Activated CD8-positive, alpha-beta T cell treated with anti-CD3 and anti-CD28 coated beads for 36 hours (primary cell): ENCODE data around the gene CDKN2AIPNL. TPM values are rescaled to one million over a fixed set of nuclear protein-coding genes. Genes with fewer than 3 reads are reported as not detected.

Source experiments
- ATAC-seq: fragments of 200-7000 bp; cut with Tn5 transposase; one replicate; pipeline ENCODE4 v1.10.0; 2021; ENCODE audit warnings: mild to moderate bottlenecking, moderate library complexity
- CTCF ChIA-PET: fragments of 350-600 bp; sonication (Branson Sonifier 250); formaldehyde crosslinking; loops from one replicate; lab custom pipeline; 2021; ENCODE audit warnings: antibody characterized with exemption; lab: Charles Lee
- POLR2A ChIA-PET: fragments of 350-600 bp; sonication (Branson Sonifier 250); formaldehyde crosslinking; loops from one replicate; lab custom pipeline; 2021; ENCODE audit warnings: antibody characterized with exemption; lab: Charles Lee
- DNase-seq: peaks from one replicate; pipeline ENCODE4 v3.0.0-alpha.2; 2020
- H3K27ac Mint-ChIP-seq: one replicate; pipeline ENCODE4 v1.8.0; 2021; ENCODE audit warnings: mild to moderate bottlenecking, mixed read lengths
- H3K27me3 Mint-ChIP-seq: one replicate; pipeline ENCODE4 v1.8.0; 2021; ENCODE audit warnings: mixed read lengths
- H3K36me3 Mint-ChIP-seq: one replicate; pipeline ENCODE4 v1.8.0; 2021; ENCODE audit warnings: low read depth, mixed read lengths
- H3K4me1 Mint-ChIP-seq: one replicate; pipeline ENCODE4 v1.8.0; 2021; ENCODE audit warnings: low read depth, mixed read lengths
- H3K4me3 Mint-ChIP-seq: one replicate; pipeline ENCODE4 v1.8.0; 2021; ENCODE audit warnings: mild to moderate bottlenecking, moderate library complexity, mixed read lengths
- H3K9me3 Mint-ChIP-seq: one replicate; pipeline ENCODE4 v1.8.0; 2021; ENCODE audit warnings: mixed read lengths
- intact Hi-C: fragments of 100-400 bp; cut with micrococcal nuclease; formaldehyde crosslinking; loops from one replicate; pipeline ENCODE4 v1.10.0; 2022
- total RNA-seq, 2 experiments: library from RNA; stranded (reverse); gene quantifications; one replicate each; pipeline ENCODE4 v1.2.3, GENCODE V29; 2021
- TF ChIP-seq, protein P1 (sequence below): fragments of 200-600 bp; IDR thresholded peaks from one replicate; pipeline ENCODE4 v1.8.0; 2022; ENCODE audit warnings: antibody characterized with exemption, mild to moderate bottlenecking

Gene CDKN2AIPNL
- total RNA-seq, 2 experiments from 2014 or later: 38.2 to 41.1 TPM

DNA sequence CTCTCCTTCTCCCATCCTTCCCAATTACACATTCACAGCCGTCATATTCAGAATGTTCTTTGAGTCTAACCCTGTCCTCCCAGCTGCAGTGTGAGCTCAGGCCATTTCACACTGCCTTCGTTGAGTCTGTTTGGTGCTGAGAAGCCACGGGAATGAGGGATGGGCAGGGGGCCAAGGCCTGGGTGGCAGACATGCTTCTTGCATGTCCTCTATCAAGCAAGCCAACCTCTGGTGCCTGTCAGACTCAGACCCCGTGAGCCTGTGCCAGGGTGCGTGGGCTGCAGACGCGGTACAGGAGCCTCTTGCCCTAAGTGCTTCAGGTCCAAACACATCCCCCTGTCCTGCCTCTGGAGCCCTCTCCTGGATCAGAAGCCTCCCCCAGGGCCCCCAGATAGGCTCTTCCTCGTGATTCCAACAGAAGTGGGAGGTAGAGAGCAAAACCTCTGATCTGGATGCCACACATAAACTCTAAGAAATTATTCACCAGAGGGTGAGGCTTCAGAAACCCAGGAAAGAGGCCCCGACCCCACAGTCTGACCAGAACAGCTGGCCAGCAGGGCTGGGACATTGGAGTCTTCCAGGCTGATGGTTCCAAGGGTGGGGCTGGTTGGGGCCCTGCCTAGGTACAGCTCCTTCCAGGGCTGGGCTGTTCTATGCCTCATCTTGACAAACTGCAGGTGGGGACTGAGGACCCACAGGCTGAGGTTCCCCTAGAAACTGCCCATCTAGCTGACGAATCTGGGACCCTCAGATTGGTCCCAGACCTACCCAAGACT, 46.7 kb upstream of the CDKN2AIPNL start:
- no peaks in the 10 kb centered on the region for H3K4me1 Mint-ChIP-seq
- DNase-seq (no peak), ATAC-seq (no peak)

DNA sequence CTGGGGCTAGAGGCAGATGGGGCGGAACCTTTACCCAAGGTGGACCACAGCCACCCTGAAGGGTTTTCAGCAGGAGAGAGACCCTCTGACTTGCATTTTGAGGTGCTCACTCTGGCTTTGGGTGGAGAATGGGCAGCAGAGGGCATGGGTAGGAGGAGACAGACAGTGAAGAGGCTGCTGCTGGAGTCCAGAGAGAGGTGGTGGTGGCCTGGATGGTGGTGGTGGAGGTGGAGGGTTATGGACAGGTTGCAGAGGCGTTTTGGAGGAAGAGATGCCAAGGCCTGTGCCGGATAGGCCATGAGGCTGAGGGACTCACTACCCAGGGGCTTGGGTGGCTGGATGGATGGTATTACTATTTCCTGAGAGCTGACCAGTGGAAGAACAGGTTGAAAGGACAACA, 46.1 kb upstream of the CDKN2AIPNL start:
- intact Hi-C loops: no loop called here
- no peaks in the 10 kb centered on the region for H3K27me3 Mint-ChIP-seq
- ChIA-PET CTCF (no interaction called here), POLR2A (no interaction called here)
- DNase-seq (no peak), ATAC-seq (no peak)
- H3K4me1 Mint-ChIP-seq: no peaks in the 10 kb centered on the region
- no peaks in the 10 kb centered on the region for H3K36me3 Mint-ChIP-seq
- H3K27ac Mint-ChIP-seq: no peak overlapping the region
- TF ChIP-seq, protein P1, sequence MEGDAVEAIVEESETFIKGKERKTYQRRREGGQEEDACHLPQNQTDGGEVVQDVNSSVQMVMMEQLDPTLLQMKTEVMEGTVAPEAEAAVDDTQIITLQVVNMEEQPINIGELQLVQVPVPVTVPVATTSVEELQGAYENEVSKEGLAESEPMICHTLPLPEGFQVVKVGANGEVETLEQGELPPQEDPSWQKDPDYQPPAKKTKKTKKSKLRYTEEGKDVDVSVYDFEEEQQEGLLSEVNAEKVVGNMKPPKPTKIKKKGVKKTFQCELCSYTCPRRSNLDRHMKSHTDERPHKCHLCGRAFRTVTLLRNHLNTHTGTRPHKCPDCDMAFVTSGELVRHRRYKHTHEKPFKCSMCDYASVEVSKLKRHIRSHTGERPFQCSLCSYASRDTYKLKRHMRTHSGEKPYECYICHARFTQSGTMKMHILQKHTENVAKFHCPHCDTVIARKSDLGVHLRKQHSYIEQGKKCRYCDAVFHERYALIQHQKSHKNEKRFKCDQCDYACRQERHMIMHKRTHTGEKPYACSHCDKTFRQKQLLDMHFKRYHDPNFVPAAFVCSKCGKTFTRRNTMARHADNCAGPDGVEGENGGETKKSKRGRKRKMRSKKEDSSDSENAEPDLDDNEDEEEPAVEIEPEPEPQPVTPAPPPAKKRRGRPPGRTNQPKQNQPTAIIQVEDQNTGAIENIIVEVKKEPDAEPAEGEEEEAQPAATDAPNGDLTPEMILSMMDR: no peak
- H3K4me3 Mint-ChIP-seq: no peak overlapping the region
- no peaks in the 10 kb centered on the region for H3K9me3 Mint-ChIP-seq

More for the DNA sequence above, 46.7 kb upstream of the CDKN2AIPNL start:
- TF ChIP-seq, protein P1: no peak
- Mint-ChIP-seq H3K4me3 (no peak overlapping the region), H3K36me3 (no peaks in the 10 kb centered on the region), H3K27me3 (no peaks in the 10 kb centered on the region), H3K9me3 (no peaks in the 10 kb centered on the region), H3K27ac (no peak overlapping the region)
- POLR2A ChIA-PET: no interaction called here
- CTCF ChIA-PET: no interaction called here
- intact Hi-C loops: no loop called here

GRCh38 chr5:134456825-134457224, 45.1 kb upstream of the CDKN2AIPNL start:
- no peak overlapping the region for H3K27ac Mint-ChIP-seq
- DNase-seq (no peak), ATAC-seq (no peak)
- H3K4me3 Mint-ChIP-seq: no peak overlapping the region
- no peaks in the 10 kb centered on the region for H3K27me3 Mint-ChIP-seq
- CTCF ChIA-PET: no interaction called here
- POLR2A ChIA-PET: no interaction called here
- no peaks in the 10 kb centered on the region for H3K36me3 Mint-ChIP-seq
- H3K4me1 Mint-ChIP-seq: no peaks in the 10 kb centered on the region
- TF ChIP-seq, protein P1: no peak
- H3K9me3 Mint-ChIP-seq: no peaks in the 10 kb centered on the region
- intact Hi-C loops: no loop called here

GRCh38 chr5:134455466-134455865, 43.8 kb upstream of the CDKN2AIPNL start:
- ChIA-PET CTCF (no interaction called here), POLR2A (no interaction called here)
- Mint-ChIP-seq H3K4me3 (no peak overlapping the region), H3K4me1 (peaks cover under 1% of the 10 kb centered on the region), H3K36me3 (no peaks in the 10 kb centered on the region), H3K27ac (no peak overlapping the region), H3K9me3 (no peaks in the 10 kb centered on the region), H3K27me3 (no peaks in the 10 kb centered on the region)
- no peak for ATAC-seq
- intact Hi-C loops: no loop called here
- TF ChIP-seq, protein P1: no peak
- DNase-seq: no peak

- no peaks in the 10 kb centered on the region for H3K9me3 Mint-ChIP-seq
- H3K36me3 Mint-ChIP-seq: no peaks in the 10 kb centered on the region
- ATAC-seq: no peak
- TF ChIP-seq, protein P1: no peak
- ChIA-PET POLR2A (interaction anchor here (2.0 kb wide), 1 partner anchor 13 kb away, joined by 4 read pairs; no protein-coding TSS in a partner anchor), CTCF (interaction anchor here (0.6 to 0.9 kb wide), 2 partner anchors 10 to 26 kb away, joined by 3 to 4 read pairs; no protein-coding TSS in a partner anchor)
- peaks cover 4% of the 10 kb centered on the region for H3K4me1 Mint-ChIP-seq
- no peak overlapping the region for H3K4me3 Mint-ChIP-seq
- intact Hi-C loops: no loop called here
- H3K27me3 Mint-ChIP-seq: no peaks in the 10 kb centered on the region
- H3K27ac Mint-ChIP-seq: no peak overlapping the region
- DNase-seq: no peak
Observed at GRCh38 chr5:134453016-134453415, 41.3 kb upstream of the CDKN2AIPNL start.
